ENCODE measurements around the gene MAMLD1. TPM values are rescaled to one million over a fixed set of nuclear protein-coding genes. Genes with fewer than 3 reads are reported as not detected.

Gene MAMLD1
- total and polyA plus RNA-seq, 2 of the 8 experiments (the other 6 are each of a cell fraction or from before 2014, with no cell fraction given), result 0.09 to 0.26 TPM

- H4K8ac ChIP-seq (ENCODE audit: extremely low read depth, insufficient read depth, low read length), result no peak overlapping the region
- DNase-seq (ENCODE audit: low read depth in 1 of 2, low spot score in 2 of 2) (no peak), FAIRE-seq (no peak)
- no peaks in the 10 kb centered on the region for H4K20me1 ChIP-seq (replicated peaks in 1 of 2; ENCODE audit: control insufficient read depth in 1 of 2, insufficient read depth in 2 of 2, low read length in 2 of 2)
- no peak overlapping the region for H3K18ac ChIP-seq (ENCODE audit: extremely low read depth, low read length)
- H2BK120ac ChIP-seq (replicated peaks; ENCODE audit: low read depth, low read length), result no peak overlapping the region
- no peak overlapping the region for H3K9ac ChIP-seq (replicated peaks in 1 of 4; ENCODE audit: extremely low read depth in 1 of 4, low read depth in 3 of 4, low read length in 3 of 4)
- no peak overlapping the region for H2BK20ac ChIP-seq (ENCODE audit: low read length)
- no peak overlapping the region for H3K4ac ChIP-seq (replicated peaks; ENCODE audit: insufficient read length, low read depth, low read length)
- peaks cover 0 to 4% (median 0%) of the 10 kb centered on the region in 4 experiments; a peak in 1 of 7 replicates for H3K4me1 ChIP-seq (replicated peaks in 1 of 4; ENCODE audit: control insufficient read depth in 3 of 4, insufficient read depth in 4 of 4, low read length in 3 of 4)
- TF ChIP-seq CBX8 (IDR thresholded peaks at IDR 0.05; ENCODE audit: borderline replicate concordance, low read depth, low read length) (no peak), RFX5 (IDR thresholded peaks at IDR 0.05; ENCODE audit: borderline replicate concordance, low read depth, low read length) (no peak), CTCF (IDR thresholded peaks at IDR 0.05; ENCODE audit: control extremely low read depth in 1 of 3, insufficient read depth in 1 of 3, low read depth in 1 of 3, low read length in 3 of 3) (no peak), TAF1 (IDR thresholded peaks at IDR 0.05; ENCODE audit: low read depth, low read length) (no peak), CTBP2 (IDR thresholded peaks at IDR 0.05; ENCODE audit: borderline replicate concordance, insufficient read depth, insufficient read length, low read length) (no peak), PHF8 (conservative IDR thresholded peaks at IDR 0.05; ENCODE audit: low read depth, low read length) (no peak), POU5F1 (IDR thresholded peaks at IDR 0.05; ENCODE audit: low read depth, low read length) (no peak), KDM5A (IDR thresholded peaks at IDR 0.05; ENCODE audit: low read length) (no peak), SIX5 (IDR thresholded peaks at IDR 0.05; ENCODE audit: low read depth, low read length) (no peak)
- H3K27me3 ChIP-seq (replicated peaks in 1 of 4; ENCODE audit: control insufficient read depth in 3 of 4, extremely low read depth in 1 of 4, insufficient read depth in 3 of 4, low read length in 3 of 4), result no peaks in the 10 kb centered on the region
- 94% methylated on average over 2 of the region's 2 CpGs; no CpG with 5 or more reads in 1 of the 2 experiments for WGBS, 2 experiments (ENCODE audit: extremely low coverage in 1 of 2, insufficient coverage in 1 of 2, insufficient read length in 1 of 2, insufficient replicate concordance in 2 of 2, low coverage in 1 of 2, low lambda C conversion rate in 2 of 2, missing lambda C conversion rate in 1 of 2)
- H3K27ac ChIP-seq (ENCODE audit: low read depth, low read length), result no peak overlapping the region
- H3K14ac ChIP-seq (ENCODE audit: insufficient read length), result no peak overlapping the region
- H3K23me2 ChIP-seq (ENCODE audit: low read depth, low read length), result no peaks in the 10 kb centered on the region; the same call in 1 of the 2 replicates
- no peak overlapping the region for H2BK15ac ChIP-seq (ENCODE audit: low read length)
- no peak overlapping the region for H2BK5ac ChIP-seq (ENCODE audit: low read depth, low read length)
- H3K36me3 ChIP-seq (ENCODE audit: control insufficient read depth in 2 of 4, insufficient read depth in 4 of 4, low read length in 3 of 4), result no peaks in the 10 kb centered on the region
- H3K4me2 ChIP-seq (ENCODE audit: insufficient read depth in 1 of 2, low read depth in 2 of 2, low read length in 2 of 2), result no peak overlapping the region
- H3K23ac ChIP-seq (ENCODE audit: insufficient read length), result no peak overlapping the region
- no peaks in the 10 kb centered on the region for H3K79me1 ChIP-seq (ENCODE audit: low read depth, low read length)
- CTCF ChIA-PET (ENCODE audit: partially characterized antibody), result no interaction called here
- POLR2A ChIA-PET (ENCODE audit: partially characterized antibody), result no interaction called here
- no peak overlapping the region for H4K5ac ChIP-seq (ENCODE audit: insufficient read length, low read depth, low read length)
- H4K91ac ChIP-seq (replicated peaks; ENCODE audit: insufficient read length, low read length), result no peak overlapping the region
- no peak overlapping the region for H2AK5ac ChIP-seq (ENCODE audit: low read depth, low read length)
- H3K9me3 ChIP-seq (ENCODE audit: insufficient read depth in 2 of 2, low read depth in 1 of 2, low read length in 1 of 2), result no peaks in the 10 kb centered on the region
- no peak overlapping the region for H3K4me3 ChIP-seq (ENCODE audit: extremely low read depth in 1 of 4, insufficient read depth in 2 of 4, low read depth in 3 of 4, low read length in 4 of 4)
- H2BK12ac ChIP-seq (ENCODE audit: low read depth, low read length), result no peak overlapping the region
- H3K79me2 ChIP-seq (ENCODE audit: control insufficient read depth in 1 of 2, insufficient read depth in 2 of 2, low read length in 2 of 2), result no peaks in the 10 kb centered on the region
- no peak overlapping the region for H2AFZ ChIP-seq (ENCODE audit: low read length)
- H3K56ac ChIP-seq (replicated peaks; ENCODE audit: insufficient read length, low read depth, low read length), result no peak overlapping the region
These were observed 33.2 kb upstream of the MAMLD1 start for GRCh38 chrX:150329868-150330267.
